Activated CD4-positive, alpha-beta memory T cell treated with anti-CD3 and anti-CD28 coated beads, Interleukin-2, amount 10 ng/mL, durations not matched to agents 7 days and 5 days (primary cell): ENCODE data around the gene COL4A1. TPM values are rescaled to one million over a fixed set of nuclear protein-coding genes. Genes with fewer than 3 reads are reported as not detected.

Source experiments
- CTCF ChIA-PET: fragments of 350-600 bp; sonication (Branson Sonifier 250); formaldehyde crosslinking; loops from one replicate; lab custom pipeline; 2021; ENCODE audit warnings: antibody characterized with exemption, inconsistent platforms; lab: Charles Lee
- POLR2A ChIA-PET: fragments of 350-600 bp; sonication (Branson Sonifier 250); formaldehyde crosslinking; loops from one replicate; lab custom pipeline; 2021; ENCODE audit warnings: antibody characterized with exemption; lab: Charles Lee
- DNase-seq: peaks from one replicate; pipeline ENCODE4 v3.0.0-alpha.2; 2020
- H3K27ac Mint-ChIP-seq: one replicate; pipeline ENCODE4 v1.8.0; 2021; ENCODE audit warnings: mild to moderate bottlenecking, mixed read lengths
- H3K27me3 Mint-ChIP-seq: one replicate; pipeline ENCODE4 v1.8.0; 2021; ENCODE audit warnings: mixed read lengths
- H3K36me3 Mint-ChIP-seq: one replicate; pipeline ENCODE4 v1.8.0; 2021; ENCODE audit warnings: low read depth, mixed read lengths
- H3K4me1 Mint-ChIP-seq: one replicate; pipeline ENCODE4 v1.8.0; 2021; ENCODE audit warnings: mixed read lengths
- H3K4me3 Mint-ChIP-seq: one replicate; pipeline ENCODE4 v1.8.0; 2021; ENCODE audit warnings: mild to moderate bottlenecking, mixed read lengths
- H3K9me3 Mint-ChIP-seq: one replicate; pipeline ENCODE4 v1.8.0; 2021; ENCODE audit warnings: mixed read lengths
- total RNA-seq, 2 experiments: library from RNA; stranded (reverse); gene quantifications; one replicate each; pipeline ENCODE4 v1.2.3, GENCODE V29; 2021

COL4A1 gene
- total RNA-seq, 2 experiments from 2014 or later, result not detected

GRCh38 chr13:110129076-110129475, 177.9 kb downstream of the COL4A1 start:
- POLR2A ChIA-PET, result no interaction called here
- CTCF ChIA-PET, result interaction anchor here (0.6 kb wide), 1 partner anchor 707 kb away, joined by 3 read pairs; no protein-coding TSS in a partner anchor
- Mint-ChIP-seq H3K36me3 (no peaks in the 10 kb centered on the region), H3K4me3 (no peak overlapping the region), H3K27me3 (peaks cover 38% of the 10 kb centered on the region), H3K4me1 (no peaks in the 10 kb centered on the region), H3K9me3 (no peaks in the 10 kb centered on the region), H3K27ac (no peak overlapping the region)
- no peak for DNase-seq

GRCh38 chr13:110128546-110128945, 178.4 kb downstream of the COL4A1 start:
- Mint-ChIP-seq H3K27ac (no peak overlapping the region), H3K4me3 (no peak overlapping the region), H3K4me1 (no peaks in the 10 kb centered on the region), H3K36me3 (no peaks in the 10 kb centered on the region), H3K27me3 (peaks cover 37% of the 10 kb centered on the region), H3K9me3 (no peaks in the 10 kb centered on the region)
- DNase-seq, result no peak
- ChIA-PET POLR2A (no interaction called here), CTCF (no interaction called here)

DNA sequence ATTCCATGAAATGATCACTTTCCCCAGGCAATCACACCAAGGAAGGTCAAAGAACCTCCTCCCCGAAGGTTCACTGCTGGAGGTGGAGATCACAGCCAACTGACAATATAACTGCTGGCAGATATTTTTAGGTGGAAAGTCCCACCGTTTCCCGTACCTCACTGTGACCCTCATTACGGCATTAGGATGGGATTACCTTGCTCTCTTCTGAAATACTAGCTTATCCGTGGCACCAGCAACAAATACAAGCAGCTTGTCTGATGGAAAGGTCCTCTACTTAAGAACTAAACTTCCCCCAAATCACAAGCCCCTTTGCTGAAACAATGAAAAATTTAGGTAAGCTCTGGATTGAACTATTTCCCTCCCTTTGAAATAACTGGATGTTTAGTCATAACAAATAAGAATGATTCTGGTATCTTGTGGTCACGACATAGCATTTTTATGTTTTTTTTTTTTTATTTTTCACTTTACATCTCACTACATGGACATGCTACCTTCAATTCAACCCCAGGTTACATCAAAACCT, 178.9 kb downstream of the COL4A1 start:
- no peaks in the 10 kb centered on the region for H3K9me3 Mint-ChIP-seq
- peaks cover 33% of the 10 kb centered on the region for H3K27me3 Mint-ChIP-seq
- no peak overlapping the region for H3K27ac Mint-ChIP-seq
- H3K36me3 Mint-ChIP-seq, result no peaks in the 10 kb centered on the region
- POLR2A ChIA-PET, result no interaction called here
- H3K4me3 Mint-ChIP-seq, result no peak overlapping the region
- CTCF ChIA-PET, result no interaction called here
- no peak for DNase-seq
- H3K4me1 Mint-ChIP-seq, result no peaks in the 10 kb centered on the region

GRCh38 chr13:110126391-110126961, 180.5 kb downstream of the COL4A1 start:
- H3K27me3 Mint-ChIP-seq, result peaks cover 34% of the 10 kb centered on the region

GRCh38 chr13:110125613-110126272, 181.2 kb downstream of the COL4A1 start:
- H3K4me3 Mint-ChIP-seq, result no peak overlapping the region
- ChIA-PET CTCF (no interaction called here), POLR2A (no interaction called here)
- peaks cover 36% of the 10 kb centered on the region for H3K27me3 Mint-ChIP-seq
- no peaks in the 10 kb centered on the region for H3K36me3 Mint-ChIP-seq
- no peak overlapping the region for H3K27ac Mint-ChIP-seq
- no peak for DNase-seq
- H3K4me1 Mint-ChIP-seq, result no peaks in the 10 kb centered on the region
- H3K9me3 Mint-ChIP-seq, result no peaks in the 10 kb centered on the region

More at GRCh38 chr13:110126391-110126961, 180.5 kb downstream of the COL4A1 start:
- CTCF ChIA-PET, result interaction anchor here (1.0 kb wide), 1 partner anchor 11 kb away, joined by 3 read pairs; no protein-coding TSS in a partner anchor
- Mint-ChIP-seq H3K4me3 (no peak overlapping the region), H3K4me1 (no peaks in the 10 kb centered on the region), H3K27ac (no peak overlapping the region), H3K36me3 (no peaks in the 10 kb centered on the region), H3K9me3 (no peaks in the 10 kb centered on the region)
- POLR2A ChIA-PET, result no interaction called here
- no peak for DNase-seq

GRCh38 chr13:110125157-110125556, 181.8 kb downstream of the COL4A1 start:
- POLR2A ChIA-PET, result no interaction called here
- H3K27me3 Mint-ChIP-seq, result peaks cover 39% of the 10 kb centered on the region

GRCh38 chr13:110124201-110124940, 182.6 kb downstream of the COL4A1 start:
- no peaks in the 10 kb centered on the region for H3K36me3 Mint-ChIP-seq
- CTCF ChIA-PET, result interaction anchor here (0.8 kb wide), 1 partner anchor 9 kb away, joined by 3 read pairs; no protein-coding TSS in a partner anchor
- peaks cover 36% of the 10 kb centered on the region for H3K27me3 Mint-ChIP-seq
- no peak overlapping the region for H3K27ac Mint-ChIP-seq
- no peak overlapping the region for H3K4me3 Mint-ChIP-seq
- POLR2A ChIA-PET, result no interaction called here
- H3K4me1 Mint-ChIP-seq, result no peaks in the 10 kb centered on the region
- no peak for DNase-seq
- H3K9me3 Mint-ChIP-seq, result no peaks in the 10 kb centered on the region

More at GRCh38 chr13:110125157-110125556, 181.8 kb downstream of the COL4A1 start:
- CTCF ChIA-PET, result interaction anchor here (0.8 kb wide), 1 partner anchor 10 kb away, joined by 3 read pairs; no protein-coding TSS in a partner anchor
- Mint-ChIP-seq H3K4me3 (no peak overlapping the region), H3K9me3 (no peaks in the 10 kb centered on the region), H3K36me3 (no peaks in the 10 kb centered on the region), H3K27ac (no peak overlapping the region), H3K4me1 (no peaks in the 10 kb centered on the region)
- no peak for DNase-seq

DNA sequence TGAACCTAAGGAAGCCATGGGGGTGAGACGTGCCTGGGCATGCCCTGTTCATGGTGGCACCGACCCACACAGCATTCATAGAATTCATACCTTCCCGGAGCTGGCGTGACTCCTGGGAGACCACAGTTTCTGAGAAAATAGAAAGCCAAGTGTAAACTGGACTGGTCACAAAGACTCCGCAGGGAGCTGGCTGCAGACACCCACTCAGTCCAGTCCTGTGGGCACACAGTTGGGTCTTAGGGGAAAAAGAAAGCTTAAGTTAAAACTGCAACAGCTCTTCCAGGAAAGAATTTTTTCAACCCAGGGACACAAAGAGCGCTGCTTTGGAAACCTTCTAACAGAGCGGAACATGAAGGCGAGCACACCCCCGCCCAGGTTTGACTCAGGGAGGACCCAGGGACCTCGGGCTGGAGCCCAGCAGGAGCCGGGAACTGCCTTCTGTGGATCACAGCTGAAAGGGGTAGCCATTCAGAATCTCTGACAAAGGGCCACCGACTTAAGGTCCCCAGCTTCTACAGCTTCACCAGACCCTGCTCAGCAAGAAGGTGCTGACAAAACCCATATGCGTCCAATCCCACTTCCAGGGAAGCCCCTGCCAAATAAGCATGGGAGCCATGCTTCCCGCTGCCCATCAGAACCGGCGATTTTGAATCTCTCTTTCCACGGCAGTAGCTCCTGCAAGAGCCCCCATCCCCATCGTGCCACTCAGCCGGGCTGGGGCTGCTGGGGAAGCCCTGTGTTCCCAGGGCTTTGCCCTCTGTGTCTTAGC, 183.7 kb downstream of the COL4A1 start:
- ChIA-PET CTCF (no interaction called here), POLR2A (no interaction called here)
- H3K36me3 Mint-ChIP-seq, result no peaks in the 10 kb centered on the region
- peak; percentile 8 for DNase-seq
- H3K27ac Mint-ChIP-seq, result no peak overlapping the region
- H3K9me3 Mint-ChIP-seq, result no peaks in the 10 kb centered on the region
- no peaks in the 10 kb centered on the region for H3K4me1 Mint-ChIP-seq
- H3K4me3 Mint-ChIP-seq, result no peak overlapping the region
- peaks cover 36% of the 10 kb centered on the region for H3K27me3 Mint-ChIP-seq

DNA sequence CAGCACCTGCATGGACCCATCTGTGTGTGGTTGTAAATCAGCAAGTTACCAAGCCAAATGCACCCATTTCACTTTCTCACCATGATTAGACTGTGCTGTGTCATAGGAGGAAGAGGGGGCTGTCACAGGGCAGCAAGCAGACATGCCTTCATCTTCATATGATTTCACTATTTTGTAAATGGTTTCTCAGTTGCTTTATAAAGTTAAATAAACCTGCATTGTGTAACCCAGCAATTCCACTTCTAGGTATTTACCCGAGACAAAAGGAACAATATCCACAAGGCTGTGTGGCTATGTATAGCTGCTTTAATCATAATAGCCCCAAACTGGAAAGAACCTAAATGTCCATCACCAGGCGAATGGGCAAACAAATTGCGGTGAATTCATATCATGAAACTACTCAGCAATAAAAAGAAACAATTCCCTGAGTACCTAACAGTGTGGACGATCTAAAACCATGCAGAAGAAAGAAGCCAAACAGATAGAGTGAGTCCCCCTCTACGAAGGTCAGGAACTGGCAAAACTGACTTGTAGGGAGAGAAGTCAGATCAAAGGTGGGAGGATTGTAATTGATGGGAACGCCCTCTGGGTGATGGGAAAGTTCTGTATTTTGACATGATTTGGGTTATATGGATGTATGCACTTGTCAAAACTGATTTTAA, 185.4 kb downstream of the COL4A1 start:
- Mint-ChIP-seq H3K27me3 (peaks cover 27% of the 10 kb centered on the region), H3K36me3 (no peaks in the 10 kb centered on the region), H3K4me3 (no peak overlapping the region), H3K27ac (no peak overlapping the region), H3K9me3 (no peaks in the 10 kb centered on the region), H3K4me1 (no peaks in the 10 kb centered on the region)
- DNase-seq, result no peak
- ChIA-PET CTCF (interaction anchor here (0.5 kb wide), 1 partner anchor 157 kb away, joined by 3 read pairs; no protein-coding TSS in a partner anchor), POLR2A (no interaction called here)

GRCh38 chr13:110119935-110120905, 186.7 kb downstream of the COL4A1 start:
- Mint-ChIP-seq H3K36me3 (no peaks in the 10 kb centered on the region), H3K27ac (no peak overlapping the region), H3K4me1 (no peaks in the 10 kb centered on the region), H3K9me3 (no peaks in the 10 kb centered on the region), H3K4me3 (no peak overlapping the region), H3K27me3 (peaks cover 24% of the 10 kb centered on the region)
- CTCF ChIA-PET, result no interaction called here
- POLR2A ChIA-PET, result no interaction called here
- peak; percentile 9 for DNase-seq

DNA sequence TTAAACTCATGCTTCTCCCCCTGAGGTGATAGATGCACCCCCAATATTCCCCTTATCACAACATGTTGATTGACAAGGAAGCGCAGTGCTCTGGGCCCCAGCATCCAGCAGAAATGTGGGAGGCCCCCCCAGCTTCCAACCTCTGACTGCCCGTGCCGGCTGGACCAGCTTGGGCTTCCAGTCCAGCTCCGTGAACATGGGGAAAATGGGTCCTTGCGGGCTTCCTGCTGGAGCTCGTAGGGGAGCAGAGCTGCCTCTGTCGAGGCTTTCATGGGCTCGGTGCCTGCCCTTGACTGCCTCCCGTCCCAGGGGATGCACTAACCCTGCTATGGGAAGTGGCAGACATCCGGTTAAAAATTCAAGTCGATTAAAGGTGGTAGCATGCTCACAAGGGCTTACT, 188.9 kb downstream of the COL4A1 start:
- Mint-ChIP-seq H3K9me3 (no peaks in the 10 kb centered on the region), H3K4me3 (no peak overlapping the region), H3K27me3 (peaks cover 14% of the 10 kb centered on the region), H3K27ac (no peak overlapping the region), H3K36me3 (no peaks in the 10 kb centered on the region), H3K4me1 (no peaks in the 10 kb centered on the region)
- CTCF ChIA-PET, result interaction anchor here (0.6 to 2.2 kb wide), 2 partner anchors 360 to 1157 kb away, joined by 3 to 6 read pairs; no protein-coding TSS in a partner anchor
- POLR2A ChIA-PET, result no interaction called here
- no peak for DNase-seq
